Renal cortex interstitium (tissue), 11 donors: ENCODE data around the gene LIN9. TPM values are rescaled to one million over a fixed set of nuclear protein-coding genes. Genes with fewer than 3 reads are reported as not detected.
"Not testable (repeated sequence)": the region's sequence is repeated elsewhere in the genome, so short reads cannot be mapped to it uniquely, and the experiment has no call there.

Source experiments
- DNase-seq, 11 donors: peaks; one replicate each; pipeline ENCODE4 v3.0.0-alpha.2; 2013; ENCODE audit warnings: low read depth in 9 of 11, low spot score in 4 of 11; ENCODE audit errors: extremely low read depth in 1 of 11
- polyA plus RNA-seq, 3 donors: library from polyadenylated mRNA; unstranded; fragments of 120-200 nt; gene quantifications; one replicate each; pipeline ENCODE4 v1.2.1, GENCODE V29; 2013; ENCODE audit not compliant: insufficient read length in 3 of 3

Gene LIN9
- polyA plus RNA-seq, 3 donors = 9.2 to 11.7 (median 10.0) TPM

DNA sequence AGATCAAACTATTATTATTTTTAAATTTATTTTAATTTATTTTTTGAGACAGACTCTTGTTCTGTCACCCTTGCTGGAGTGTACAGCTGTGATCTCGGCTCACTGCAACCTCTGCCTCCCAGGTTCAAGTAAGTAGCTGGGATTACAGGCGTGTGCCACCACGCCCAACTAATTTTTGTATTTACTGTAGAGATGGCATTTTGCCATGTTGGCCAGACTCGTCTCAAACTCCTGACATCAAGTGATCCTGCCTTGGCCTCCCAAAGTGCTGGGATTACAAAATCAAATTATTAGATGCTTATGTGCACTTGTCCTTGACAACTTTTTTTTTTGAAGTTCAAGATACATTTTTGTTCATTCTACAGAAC lies 15.4 kb downstream of the LIN9 start:
- no peak for DNase-seq

DNA sequence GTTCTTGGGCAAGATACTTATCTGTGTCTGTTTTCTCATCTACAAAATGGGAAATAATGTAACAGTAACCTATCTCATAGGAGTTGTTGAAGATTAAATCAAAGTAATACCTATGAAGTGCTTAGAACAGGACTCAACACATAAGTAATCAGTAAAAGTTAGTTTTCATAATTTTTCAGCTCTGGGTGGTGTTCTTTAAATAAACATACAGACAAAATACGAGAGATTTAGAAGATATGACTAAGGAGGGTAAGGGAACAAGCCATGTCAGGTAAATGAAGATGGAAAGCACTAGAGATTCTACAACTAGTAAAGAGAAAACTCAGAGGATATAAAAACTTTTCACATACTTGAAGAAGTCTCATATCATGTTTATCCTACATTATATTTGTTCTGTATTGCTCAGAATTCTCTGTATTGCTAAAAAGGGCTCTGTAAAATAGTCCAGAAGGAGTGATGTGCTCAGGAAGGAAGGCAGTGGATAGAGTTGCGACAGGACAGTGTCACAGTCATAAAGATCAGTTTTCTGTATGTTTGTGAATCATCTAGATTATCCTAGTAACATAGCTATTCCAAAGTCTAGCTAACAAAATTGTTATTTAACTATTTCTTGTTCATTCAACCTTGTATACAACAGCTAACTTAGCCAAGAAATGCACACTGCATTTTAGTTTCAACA lies 16.0 kb downstream of the LIN9 start:
- no peak for DNase-seq

DNA sequence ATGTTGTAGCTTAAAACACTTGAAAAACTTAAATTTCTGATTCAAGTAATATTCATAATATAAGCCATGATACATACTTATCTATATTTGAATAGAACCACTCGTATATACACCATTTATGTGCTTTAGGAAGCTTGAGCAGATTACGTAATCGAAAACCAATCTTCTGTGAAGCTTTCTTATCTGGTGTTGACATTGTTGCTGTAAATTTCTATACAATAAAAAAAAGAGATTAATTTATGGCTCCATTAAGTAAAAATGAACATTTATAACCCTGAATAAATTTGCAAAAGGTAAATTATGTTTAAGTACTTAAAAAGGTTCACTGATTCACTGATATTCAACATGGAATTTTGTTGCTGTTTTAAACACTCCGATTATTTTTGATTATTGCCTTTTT lies 21.4 kb downstream of the LIN9 start:
- DNase-seq = no peak

DNA sequence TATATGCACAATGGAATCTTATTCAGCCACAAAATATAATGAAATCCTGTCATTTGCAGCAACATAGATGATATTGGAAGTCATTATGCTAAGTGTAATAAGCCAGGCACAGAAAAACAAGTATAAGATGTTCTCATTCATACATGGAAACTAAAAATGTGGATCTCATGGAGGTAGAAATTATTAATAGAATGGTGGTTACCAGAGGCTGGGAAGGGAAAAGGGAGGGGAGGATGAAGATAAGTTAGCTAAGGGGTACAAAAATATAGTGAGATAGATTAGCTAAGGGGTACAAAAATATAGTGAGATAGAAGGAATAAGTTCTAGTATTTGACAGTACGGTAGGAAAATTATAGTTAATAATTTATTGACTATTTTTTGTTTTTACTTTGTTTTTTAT lies 27.9 kb downstream of the LIN9 start:
- DNase-seq = no peak

DNA sequence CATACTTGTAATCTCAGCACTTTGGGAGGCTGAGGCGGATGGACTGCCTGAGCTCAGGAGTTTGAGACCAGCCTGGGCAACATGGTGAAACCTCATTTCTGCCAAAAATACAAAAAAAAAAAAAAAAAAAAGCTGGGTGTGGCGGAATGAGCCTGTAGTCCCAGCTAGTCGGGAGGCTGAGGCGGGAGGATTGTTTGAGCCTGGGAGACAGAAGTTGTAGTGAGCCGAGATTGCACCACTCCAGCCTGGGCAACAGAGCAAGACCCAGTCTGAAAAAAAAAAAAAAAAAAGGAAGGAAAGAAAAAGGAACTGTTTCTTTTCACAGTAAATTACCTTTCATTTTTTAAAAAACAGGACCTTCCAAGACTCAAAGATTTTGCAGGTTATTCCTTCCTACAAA lies 29.5 kb downstream of the LIN9 start:
- no peak for DNase-seq

DNA sequence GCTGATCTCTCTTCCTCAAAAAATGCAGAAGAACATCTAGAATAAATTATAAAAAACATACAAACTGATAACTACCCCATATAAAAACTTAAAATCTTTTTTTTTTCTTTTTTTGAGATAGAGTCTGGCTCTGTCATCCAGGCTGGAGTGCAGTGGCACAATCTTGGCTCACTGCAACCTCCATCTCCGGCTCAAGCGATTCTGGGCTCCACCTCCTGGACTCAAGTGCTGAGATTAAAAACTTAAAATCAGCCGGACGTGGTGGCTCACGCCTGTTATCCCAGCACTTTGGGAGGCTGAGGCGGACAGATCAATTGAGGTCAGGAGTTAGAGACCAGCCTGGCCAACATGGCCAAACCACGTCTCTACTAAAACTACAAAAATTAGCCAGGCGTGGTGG lies 31.1 kb downstream of the LIN9 start:
- no peak for DNase-seq

DNA sequence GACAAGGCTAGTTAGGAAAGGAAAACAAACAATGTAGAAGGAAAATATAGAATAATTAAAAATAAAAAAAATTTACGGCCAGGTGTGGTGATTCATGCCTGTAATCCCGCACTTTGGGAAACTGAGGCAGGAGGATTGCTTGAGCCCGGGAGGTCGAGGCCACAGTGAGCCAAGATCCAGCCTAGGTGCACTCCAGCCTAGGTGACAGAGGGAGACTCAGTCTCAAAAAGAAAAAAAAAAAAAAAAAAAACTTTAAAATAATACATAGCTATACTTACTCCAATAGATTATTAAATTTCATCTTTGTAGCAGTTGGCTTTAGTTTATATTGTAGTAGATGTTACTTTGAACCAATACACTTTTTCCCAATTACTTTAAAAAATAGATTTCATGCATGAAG lies 32.0 kb downstream of the LIN9 start:
- no peak for DNase-seq

DNA sequence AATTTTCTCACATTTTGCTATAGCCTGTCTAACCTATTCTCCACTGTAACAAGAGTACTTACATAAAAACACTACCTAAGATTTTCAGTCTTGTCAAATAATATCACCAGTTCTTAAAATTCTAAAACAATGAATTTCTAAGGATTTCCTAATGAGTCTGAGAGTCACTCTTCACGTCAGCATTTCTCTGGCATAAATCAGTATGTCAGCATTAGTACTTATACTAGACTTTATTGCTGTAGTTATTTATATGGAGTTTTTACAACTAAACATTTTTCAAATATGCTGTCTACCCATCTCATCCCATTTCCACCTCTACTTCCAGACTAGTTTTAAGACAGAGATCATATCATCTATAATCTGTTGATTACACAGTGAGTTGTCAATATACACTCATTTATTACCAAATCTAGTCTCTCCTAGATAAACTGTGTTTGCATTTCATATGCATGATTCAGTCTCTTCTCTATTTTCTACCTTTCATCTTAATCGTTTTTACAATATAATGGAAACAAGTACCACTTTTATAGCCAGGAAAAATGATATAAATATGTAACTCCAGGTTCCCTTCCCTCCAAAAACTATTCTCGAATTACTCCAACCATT lies 32.8 kb downstream of the LIN9 start:
- DNase-seq = no peak

DNA sequence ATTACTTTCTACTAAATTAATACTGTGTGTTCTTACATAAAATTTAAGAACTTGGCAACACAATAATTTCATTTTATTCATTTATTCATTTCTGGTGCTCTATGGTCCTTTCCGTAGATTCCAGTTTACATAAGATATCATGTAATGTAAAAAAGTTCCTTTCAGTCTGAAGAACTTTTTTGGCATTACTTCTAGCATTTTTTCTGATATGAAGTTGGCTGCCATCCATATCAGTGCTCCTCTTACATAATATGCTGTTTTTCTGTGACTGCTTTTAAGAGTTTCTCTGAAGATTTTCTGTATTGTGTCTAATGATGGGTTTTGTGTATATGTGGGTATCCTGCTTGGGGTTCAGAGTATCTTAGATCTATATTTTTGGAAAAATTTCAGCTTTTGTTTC lies 34.8 kb downstream of the LIN9 start:
- DNase-seq = peak in 1 of 11 donors; percentile 3

DNA sequence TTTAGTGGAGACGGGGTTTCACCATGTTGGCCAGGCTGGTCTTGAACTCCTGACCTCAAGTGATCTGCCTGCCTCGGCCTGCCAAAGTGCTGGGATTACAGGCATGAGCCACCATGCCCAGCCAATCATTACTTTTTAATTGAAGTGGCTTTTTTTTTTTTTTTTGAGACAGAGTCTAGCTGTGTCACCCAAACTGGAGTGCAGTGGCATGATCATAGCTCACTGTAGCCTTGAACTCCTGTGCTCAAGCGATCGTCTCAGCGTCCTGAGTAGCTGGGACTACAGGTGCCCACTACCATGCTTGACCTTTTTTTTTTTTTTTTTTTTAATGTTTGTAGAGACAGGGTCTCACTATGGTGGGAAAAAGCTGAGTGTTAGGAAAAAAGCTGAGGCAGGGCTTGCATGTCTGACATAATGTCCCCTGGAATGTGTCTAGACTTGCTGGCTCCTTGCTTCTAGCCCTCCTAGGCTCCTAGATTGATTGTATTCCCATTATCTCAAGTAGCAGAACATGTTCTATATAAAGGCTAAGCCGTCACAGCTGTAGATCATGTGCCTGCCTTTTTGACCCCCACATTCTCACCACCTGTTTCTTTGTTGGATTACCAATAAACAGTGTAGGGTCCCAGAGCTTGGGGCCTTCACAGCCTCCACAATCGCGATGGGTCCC lies 36.6 kb downstream of the LIN9 start:
- DNase-seq = not testable (repeated sequence)

DNA sequence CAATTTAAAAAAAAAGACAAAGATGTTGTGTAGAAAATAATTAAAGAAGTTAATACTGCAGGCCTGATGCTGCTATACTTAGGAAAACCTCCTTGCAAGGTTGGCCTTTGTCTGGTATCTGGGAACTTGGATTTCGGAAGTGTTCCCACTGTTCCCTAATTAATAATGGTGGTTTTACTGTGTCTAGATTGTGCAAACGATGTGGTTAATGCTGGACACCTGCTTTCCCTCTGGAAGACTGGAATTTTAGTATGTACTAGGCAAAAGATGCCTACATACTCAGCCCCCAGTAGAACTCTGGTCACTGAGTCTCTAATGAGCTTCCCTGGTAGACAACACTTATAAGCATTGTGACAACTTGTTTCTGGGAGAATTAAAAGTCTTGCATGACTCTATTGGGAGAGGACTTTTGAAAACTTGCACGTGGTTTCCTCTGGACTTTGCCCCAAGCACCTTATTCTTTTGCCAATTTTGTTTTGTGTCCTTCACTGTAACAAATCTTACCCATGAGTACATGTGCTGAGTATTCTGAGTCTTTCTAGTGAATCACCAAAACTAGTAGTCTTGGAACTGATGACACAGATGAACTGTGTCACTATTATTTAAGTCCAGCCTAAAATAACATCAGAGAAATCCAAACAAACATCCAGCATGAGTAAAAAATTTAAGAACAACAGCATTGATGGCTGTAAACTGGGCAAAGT lies 40.4 kb downstream of the LIN9 start:
- no peak for DNase-seq

DNA sequence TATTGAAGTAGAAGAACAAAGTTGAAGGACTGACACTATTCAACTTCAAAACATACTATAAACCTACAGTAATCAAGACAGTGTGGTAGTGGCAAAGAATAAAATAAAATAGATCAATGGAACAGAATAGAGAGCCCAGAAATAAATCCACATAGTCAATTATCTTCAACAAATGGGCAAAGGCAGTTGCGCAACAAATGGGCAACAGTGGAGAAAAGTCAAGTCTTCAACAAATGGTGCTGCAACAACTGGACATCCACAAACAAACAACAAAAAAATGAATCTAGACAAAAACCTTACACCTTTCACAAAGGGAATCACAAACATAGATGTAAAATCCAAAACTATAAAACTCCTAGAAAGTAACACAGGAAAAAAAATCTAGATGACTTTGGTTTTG lies 47.1 kb downstream of the LIN9 start:
- DNase-seq = no peak

DNA sequence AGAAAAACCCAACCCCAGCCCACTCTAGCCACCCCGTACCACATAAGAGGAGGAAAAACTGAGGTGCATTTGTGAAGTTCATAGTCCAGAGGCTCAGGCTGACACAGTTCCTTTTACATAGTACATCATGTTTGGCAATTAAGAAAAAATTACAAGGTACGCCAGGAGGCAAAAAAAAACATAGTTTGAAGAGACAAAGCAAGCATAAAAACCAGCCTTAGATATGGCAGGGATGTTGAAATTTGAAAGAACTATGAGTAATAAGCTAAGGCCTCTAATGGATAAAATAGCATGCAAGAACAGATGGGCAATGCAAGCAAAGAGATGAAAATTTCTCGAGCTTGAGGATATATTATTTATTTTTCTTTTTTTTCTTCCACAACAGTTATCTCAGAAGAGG lies 53.6 kb downstream of the LIN9 start:
- DNase-seq = no peak

DNA sequence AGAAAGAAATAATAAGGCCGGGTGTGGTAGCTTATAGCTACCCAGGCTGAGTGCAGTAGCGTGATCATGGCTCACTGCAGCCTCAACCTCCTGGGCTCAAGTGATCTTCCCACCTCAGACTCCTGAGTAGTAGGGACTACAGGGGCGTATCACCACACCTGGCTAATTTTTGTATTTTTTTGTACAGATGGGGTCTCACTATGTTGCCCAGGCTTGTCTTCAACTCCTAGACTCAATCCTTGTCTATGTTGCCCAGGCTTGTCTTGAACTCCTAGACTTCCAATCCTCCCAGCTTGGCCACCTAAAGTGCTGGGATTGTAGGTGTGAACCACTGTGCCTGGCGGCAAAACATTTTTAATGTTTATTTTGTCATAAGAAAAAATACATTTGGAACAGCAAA lies 55.0 kb downstream of the LIN9 start:
- no peak for DNase-seq

DNA sequence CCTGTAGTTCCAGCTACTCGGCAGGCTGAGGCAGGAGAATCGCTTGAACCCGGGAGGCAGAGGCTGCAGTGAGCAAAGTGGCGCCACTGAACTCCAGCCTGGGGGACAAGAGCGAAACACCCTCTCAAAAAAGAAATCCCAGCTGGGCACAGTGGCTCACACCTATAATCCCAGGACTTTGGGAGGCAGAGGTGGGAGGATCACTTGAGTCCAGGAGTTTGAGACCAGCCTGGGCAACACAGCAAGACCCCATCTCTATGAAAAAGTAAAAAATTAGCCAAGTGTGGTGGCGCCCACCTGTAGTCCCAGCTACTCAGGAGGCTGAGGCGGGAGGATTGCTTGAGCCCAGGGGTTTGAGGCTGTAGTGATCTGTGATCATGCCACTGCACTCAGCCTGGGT lies 56.1 kb downstream of the LIN9 start:
- not testable (repeated sequence) for DNase-seq

DNA sequence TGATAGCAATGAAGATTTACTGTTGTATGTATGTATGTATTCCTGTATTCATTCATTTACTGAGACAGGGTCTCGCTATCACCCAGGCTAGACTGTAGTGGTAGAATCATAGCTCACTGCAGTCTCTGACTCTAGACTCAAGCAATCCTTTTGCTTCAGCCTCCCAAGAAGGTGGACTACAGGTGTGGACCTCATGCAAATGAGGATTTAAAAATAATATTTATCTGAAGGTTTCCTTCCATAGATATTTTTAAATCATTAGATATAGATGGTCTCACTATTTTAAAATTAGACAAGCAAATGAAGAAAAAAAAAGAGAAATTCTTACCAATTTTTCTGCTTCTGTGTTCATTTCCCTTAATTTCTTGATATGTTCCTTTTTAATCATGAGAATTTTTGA lies 58.5 kb downstream of the LIN9 start:
- DNase-seq = no peak

DNA sequence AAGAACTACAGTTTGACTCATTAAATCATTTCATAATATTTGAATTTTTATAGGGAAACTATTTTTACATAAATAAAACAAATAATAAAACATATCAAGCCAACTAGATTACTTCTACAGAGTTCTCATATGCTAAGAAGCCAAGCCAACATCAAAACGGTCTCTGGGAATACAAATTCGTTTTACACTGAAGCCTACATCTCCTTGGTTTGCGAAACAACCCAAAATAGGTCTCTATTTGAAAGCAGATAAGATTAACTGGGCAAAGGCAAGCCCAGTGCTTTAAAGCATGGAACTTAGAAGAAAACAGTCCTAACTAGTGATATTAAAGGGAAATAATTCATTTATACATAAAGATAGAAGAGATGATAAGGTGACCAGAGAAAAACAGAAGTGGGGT lies 60.2 kb downstream of the LIN9 start:
- no peak for DNase-seq

DNA sequence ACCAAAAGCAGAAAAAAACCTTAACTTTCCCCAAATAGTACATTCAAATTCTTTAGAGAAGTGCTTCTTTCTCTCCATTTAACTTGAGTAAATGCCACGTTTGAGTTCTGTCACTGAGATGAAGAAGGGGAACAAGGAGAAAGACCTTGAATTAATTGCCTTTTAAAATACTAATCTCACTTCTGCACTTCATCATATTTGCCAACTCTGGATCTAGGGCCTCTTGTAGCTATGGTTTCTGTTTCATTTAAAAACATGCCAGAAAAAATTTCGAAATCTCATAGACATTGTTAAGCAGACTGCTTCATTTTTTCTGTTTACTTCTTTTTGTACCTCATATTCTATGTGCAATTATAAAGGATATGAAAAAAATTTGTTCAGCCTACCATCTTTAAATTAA lies 60.9 kb downstream of the LIN9 start:
- DNase-seq = no peak

DNA sequence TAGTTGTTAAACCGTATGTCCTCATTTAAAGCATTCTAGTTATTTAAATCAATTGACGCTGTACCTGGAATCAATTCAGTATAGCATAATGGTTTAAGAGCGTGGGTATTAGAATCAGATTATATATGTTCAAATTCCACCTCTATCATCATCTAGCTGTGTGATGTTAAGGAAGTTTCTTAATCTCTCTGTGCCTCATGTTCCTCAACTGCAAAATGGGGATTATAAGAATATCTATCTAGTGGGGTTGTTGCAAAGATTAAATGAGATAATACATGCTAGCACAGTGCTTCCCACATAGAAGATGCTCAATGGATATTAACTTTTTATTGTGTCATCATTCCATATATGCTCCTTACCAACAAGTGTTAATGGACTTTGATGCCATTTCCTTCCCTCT lies 69.5 kb downstream of the LIN9 start:
- DNase-seq = no peak

DNA sequence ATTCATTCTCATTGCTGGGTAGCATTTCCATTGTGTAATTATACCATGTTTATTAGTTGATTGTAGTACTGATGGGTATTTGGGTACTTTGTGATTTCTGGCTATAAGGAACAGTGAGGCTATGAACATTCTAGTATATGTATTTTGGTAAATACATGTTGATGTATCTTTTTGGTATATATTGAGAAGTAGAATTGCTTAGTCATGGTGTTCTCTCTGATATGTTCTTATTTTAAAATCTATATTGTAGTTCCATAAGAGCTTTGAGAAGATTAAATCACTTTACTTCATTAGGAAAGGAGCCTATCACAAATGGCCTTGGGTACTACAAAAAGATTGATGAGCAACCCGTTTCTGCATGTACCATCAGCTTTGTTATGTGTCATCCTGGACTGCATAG lies 72.1 kb downstream of the LIN9 start:
- DNase-seq = no peak
